ENCODE measurements around the gene CPNE5.
"Not testable (repeated sequence)": the region's sequence is repeated elsewhere in the genome, so short reads cannot be mapped to it uniquely, and the experiment has no call there.

CPNE5 gene

DNA sequence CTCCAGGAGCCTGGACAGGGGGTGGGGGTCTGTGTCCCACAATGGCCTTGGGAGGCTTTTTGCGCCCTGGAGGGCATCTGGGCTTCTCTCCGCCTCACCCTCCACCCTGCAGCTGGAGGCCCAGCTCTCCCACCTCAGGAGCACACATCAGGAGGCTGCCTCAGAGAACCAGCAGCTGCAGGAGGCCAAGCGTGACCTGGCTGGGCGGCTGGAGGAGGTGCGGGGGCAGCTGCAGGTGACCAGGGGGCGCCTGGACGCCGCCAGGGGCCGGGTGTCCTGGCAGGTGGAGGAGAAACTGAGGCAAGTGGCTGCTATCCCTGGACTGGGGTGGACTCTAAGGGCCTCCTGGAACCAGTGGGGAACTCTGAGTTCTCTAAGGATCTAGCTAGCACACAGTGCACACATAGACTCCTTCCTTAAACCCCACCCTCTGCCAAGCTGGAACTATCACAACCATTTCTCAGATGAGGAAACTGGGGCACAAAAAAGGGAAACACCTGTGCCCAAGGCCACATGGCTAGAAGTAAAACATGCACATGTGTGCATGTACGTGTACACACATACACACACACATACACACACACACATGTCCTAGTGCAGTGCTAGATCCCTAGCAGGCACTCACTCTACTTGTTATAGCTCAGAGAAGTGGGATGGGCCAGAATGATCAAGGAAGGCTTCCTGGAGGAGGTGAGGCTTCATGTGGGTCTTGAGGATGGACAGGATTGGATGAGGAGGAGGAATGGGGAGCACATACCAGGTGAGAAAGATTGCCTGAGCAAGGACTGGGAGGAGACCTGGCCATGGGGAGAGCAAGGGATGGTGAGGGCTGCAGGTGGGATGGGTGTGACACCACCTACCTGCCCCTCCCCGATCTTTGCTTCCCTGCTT is 118.7 kb downstream of the CPNE5 start:
- no peak for DNase-seq

DNA sequence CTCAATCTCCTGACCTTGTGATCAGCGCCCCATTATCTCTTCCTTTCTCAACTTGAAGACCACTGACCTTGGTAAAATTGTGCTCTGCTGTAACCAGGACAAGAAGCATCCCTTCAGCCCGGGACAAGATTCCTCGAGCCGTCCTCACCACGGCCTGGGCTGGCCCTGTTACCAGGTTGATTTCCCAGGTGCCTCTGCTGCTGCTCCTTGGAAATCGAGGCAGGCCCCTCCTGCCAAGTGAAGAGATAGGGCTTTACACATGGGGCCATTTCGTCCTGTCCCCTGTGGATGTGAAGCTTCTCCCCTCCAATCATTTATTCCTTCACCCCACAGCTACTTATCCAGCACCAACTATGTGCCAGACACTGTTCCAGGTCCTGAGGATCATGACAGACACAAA is 120.1 kb downstream of the CPNE5 start:
- no peak for DNase-seq

DNA sequence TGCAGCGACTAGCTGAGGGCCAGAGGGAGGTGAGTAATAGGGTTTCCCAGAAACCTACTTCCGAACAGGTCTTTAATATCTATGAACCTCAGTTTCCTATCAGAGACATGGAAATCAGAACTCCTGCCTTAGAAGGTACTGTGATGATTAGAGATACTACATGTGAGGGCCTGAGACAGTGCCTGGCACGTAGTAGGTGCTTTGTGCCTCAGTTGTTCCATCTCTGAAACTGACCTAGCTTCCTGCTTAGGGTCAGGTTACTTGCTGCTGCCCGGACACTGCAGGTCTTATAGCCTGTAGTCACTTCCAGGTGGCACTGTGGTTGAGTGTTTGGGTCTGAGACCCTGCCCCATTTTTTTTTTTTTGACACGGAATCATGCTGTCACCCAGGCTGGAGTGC is 120.7 kb downstream of the CPNE5 start:
- no peak for DNase-seq

DNA sequence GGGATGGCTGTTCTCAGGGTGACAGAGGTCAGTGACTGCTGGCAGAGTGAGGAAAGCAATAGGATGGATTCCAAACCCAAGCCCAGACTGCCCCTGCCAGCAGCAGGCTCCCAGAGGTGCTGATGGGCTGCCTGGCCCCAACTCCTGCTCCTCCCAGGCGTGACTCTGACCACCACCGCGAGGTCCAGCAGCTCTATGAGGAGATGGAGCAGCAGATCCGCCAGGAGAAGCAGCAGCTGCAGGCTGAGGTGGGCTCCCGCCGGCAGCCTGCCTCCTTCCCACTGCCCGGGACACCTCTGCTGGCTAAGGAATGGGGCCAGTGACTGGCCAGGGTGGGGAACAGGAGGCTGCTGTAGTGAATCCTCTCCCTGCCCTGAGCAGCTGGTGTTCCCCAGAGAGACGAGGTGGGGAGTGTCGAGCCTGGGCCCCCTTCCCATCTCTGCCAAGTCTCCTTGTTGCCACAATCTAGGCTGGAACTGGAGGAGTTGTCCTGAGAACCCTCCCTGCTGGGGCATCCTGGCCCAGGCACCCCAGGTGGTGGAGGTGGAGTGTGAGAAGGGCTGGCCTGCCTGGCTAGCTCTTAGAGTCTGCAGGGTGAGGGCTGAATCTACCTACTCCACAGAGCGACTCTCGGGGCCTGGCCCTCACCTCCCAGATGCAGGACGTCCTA is 121.2 kb downstream of the CPNE5 start:
- DNase-seq, result no peak

DNA sequence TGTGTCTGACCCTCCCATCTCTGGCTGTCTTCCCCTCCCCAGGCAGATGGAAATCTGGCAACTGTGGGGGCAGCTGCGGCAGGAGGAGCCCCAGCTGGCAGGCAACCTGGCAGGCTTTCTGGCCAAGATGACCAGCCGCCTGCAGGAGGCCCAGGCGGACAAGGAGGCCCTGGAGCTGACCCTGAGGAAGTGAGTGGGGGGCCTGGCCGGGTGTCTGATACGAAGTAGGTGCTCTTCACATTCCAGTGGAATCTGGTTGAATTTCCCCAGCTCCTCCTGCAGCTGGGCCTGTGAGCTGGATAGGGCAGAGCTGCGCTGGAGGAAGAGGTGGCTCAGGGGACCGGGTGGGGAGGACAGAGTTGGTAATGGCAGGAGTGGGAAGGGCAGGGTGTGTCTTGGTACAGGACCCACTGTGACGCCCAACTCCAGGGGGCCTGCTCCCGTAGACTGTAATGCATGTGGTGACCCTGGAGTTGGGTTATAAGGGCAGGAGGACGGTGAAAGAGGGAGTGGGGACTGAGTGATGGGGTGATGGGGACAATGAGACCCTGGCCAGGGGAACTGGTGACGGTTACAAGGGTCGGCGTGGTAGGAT is 121.9 kb downstream of the CPNE5 start:
- DNase-seq, result no peak

DNA sequence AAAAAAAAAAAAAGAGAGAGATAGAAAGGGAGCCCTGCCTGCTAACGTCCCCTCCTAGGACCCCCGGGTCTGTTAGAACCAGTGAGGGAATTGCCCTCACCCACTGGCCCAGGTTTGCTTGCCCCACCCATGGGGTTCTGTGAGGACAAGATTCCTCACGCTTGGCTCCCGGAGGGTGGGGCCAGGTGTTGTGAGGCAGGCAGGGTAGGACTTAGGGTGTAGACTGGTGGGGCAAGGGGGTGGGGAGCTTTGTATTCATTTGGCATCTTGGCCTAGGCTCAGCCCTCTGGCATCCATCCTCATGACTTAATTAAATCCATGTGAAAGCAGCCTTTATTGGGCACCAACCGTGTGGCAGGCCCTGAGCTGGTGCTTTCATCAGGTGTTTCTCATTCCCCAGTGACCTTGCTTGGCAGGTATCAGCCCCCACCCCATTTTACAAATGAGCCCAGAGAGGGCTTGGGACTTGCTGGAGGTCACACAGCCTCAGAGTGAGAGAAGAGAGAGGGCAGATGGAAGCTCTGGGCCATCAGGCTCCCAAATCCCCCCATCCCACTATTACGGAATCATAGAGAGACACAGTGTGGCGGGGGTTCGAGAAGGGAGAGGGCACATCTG is 122.7 kb downstream of the CPNE5 start:
- DNase-seq, result no peak

DNA sequence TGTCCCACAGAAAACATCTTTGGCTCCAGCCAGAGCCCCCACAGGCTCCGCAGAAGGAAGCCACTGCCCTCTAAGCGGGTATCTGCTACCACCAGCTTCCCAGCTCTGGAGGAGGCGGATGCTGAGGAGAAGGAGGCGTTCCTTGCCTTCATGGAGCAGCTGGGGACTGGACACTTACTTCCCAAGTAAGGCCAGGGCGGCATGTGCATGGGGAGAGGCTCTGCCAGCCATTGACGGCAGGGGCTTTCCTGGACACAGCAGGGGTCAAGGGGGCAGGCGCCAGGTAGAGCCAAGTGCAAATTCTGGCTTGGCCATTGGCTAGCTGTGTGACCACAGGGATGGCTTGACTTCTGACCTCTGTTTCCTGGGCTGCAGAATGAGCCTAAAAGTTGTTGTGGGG is 123.8 kb downstream of the CPNE5 start:
- DNase-seq, result no peak

DNA sequence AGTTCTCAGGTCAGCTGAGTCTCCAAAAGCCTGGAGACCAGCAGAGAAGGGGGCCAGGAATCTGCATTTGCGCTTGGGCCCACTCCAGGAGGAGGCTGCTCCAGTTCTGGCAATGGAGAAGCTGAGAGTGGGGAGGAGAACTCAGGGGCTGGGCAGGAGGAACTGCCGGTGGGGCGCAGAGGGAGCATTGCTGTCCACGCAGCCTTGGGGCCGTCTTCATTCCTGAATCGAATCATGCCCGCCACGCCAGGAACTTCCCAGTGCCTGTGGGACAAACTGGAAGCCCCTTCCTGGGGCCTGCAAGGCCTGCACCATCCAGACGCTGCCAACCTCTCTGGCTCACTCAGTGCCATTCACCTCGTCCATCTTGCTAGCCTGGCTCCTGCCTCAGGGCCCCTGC is 124.7 kb downstream of the CPNE5 start:
- no peak for DNase-seq

DNA sequence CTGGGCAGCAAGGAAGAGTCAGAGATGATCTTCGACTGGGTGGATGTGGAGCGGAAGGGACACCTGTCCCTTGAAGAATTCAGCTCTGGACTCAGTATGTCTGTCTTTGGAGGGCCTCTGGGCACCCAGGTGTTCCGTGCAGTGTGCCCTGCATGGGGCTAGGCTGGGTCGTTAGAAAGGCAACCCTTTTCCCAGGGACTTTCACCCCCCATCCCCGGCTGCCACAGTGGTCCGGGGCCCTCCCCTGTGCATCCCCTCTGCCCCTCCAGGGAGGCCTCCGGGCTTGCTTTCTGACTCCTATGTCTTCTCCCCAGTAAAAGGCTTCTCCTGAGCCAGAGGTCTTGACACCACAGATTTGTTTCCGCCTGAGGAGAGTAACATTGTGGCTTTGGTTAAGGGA is 125.4 kb downstream of the CPNE5 start:
- no peak for DNase-seq

DNA sequence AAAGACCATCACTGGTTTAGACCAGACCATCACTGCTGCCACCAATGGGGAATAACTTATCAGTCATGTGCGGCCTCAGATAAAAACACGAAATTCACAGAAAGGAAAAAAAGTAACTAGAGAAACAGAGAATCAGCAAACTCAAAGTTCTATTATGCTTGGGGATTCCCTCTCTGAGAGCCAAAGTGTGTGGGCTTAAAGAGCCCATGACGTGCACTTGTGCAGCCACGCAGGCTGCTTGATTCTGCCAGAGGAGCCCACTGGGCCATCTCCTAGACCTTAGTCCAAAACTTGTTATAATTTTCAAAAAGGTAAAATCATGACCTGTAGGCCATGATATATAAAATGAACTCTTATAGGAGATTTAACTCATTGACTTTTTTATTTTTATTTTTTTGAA is 126.4 kb downstream of the CPNE5 start:
- DNase-seq, result no peak

DNA sequence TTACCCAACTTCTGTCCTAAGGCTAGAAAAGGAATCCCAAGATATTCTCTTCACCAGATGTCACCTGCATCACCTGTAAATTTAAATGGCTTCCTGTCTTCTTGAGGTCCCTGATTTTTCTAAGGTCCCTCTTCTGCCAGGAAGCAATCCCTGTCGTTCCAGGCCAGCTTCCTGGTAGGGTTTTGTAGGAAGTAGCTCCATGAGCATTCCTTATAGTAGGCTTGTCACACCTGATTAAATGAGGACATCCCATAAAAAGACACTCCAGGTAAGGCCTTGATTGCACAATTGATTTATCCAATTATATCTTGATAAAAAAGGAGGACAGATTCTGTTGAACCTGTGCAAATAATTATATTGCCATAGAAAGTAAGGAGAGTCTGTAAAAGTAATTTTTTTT is 132.9 kb downstream of the CPNE5 start:
- DNase-seq, result no peak

DNA sequence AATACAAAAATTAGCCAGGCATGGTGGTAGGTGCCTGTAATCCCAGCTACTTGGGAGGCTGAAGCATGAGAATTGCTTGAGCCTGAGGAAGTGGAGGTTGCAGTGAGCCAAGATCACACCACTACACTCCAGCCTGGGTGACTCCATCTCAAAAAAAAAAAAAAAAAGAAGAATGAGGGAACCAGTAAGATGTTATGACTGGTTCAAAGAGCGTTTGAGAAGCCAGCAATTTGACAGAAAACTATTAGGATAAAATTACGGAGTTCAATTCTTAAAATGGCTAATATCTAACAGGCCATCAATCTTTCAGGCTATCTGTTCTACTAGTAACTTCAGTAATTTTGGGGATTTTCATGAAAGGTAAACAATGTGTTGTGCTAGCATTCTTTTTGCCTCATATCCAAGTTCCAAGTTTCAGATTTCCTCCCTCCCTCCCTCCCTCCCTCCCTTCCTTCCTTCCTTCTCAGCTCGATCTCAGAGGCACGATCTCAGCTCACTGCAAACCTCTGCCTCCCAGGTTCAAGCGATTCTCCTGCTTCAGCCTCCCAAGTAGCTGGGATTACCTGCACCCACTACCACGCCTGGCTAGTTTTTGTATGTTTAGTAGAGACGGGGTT is 134.2 kb downstream of the CPNE5 start:
- DNase-seq, result not testable (repeated sequence)

DNA sequence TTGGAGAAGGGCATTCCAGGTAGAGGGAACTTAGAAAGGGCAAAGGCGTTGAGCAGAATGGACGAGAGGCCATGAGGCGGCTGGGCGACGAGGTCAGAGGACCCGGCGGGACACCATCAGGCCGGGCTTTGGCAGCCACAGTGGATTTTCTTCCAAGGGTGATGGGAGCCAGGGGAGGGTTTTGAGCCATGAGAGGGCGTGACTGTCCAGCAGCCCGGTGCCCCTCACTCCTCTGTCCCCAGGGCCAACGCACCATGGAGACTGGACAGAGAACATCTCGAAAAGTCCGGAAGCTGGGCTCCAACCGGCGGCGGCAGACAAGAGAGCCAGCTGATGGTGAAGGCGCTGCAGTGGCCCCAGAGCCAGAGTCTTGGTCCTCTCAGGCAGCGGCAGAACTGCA is 135.3 kb downstream of the CPNE5 start:
- DNase-seq, result no peak

DNA sequence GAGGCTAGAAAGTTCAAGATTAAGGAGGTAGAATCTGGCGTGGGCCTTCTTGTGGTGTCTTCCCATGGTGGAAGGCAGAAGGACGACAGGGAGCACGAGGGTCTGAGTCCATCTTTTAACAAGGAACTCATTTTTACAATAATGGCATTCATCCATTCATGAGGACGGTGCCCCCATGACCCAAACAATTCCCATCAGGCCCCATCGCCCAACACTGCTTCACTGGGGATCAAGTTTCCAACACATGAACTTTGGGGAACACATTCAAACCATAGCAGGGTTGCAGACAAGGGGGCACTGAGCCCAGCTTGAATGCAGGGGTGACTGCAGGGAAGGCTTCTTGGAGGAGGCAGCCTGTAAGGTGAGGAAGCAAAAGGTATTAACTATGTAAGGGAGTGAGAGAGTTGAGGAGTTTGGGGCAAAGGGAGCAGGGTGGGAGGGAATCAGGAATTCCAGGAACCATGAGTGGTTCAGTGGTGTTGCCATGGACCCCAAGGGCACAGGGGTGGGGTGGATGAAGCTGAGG is 136.1 kb downstream of the CPNE5 start:
- no peak for DNase-seq

DNA sequence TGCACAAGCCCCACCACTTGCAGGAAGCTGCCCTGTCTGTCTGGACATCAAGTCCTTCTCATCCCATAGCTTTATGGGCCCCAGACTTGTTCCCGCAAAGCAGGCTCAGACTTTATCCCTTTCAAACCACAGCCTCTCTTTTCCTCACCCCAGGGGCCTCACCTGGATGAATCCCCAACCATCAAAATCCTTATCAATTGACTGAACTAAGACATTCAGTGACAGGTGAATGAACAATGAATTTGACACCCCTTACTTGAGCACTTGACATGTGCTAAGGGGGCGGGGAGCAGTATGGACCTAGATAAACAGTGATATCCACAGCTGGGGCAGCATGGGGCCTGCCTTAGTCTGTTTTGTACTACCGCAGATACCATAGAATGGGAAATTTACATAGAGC is 136.6 kb downstream of the CPNE5 start:
- no peak for DNase-seq

DNA sequence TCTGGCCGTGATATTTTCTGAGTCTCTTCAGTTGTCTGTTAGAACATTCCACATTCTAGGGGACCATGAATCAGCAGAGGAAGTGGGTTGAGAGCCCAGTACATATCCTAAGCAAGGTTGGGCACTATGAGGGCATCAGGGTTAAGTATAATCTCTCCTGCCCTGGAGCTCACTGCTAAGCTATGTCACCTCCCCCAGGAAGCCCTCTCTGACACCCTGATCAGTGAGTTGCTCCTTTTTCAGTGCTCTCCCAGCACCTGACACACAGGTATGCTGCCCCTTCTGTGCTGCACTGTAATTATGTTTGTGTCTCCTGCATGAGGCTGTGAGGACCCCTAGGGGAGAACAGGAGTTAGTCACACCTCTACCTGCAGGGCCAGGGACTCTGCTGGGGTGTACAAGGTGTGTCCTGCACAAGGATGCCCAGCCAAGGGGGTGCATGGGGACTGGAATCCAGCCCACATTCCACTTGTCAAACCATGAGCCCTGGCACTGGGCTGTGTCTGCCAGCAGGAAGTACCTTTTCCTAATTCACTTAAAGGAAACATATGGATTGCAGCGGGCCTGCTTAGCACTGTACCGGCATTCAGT is 137.7 kb downstream of the CPNE5 start:
- no peak for DNase-seq

DNA sequence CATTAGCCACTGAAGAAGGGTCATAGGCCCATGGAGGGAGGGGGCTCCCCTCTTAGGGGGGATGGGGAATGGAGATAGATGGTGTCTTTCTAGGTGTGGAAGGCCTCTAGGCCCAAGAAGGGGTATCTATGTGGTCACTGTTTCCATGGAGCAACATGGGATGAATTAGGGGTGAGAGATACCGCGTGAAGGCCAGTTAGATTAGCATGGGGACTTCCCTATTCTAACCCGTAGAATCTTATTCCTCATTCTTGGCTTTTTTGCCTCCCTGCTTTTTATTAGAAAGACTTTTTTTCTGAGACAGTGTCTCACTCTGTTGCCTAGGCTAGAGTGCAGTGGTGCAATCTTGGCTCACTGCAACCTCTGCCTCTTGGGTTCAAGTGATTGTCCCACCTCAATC is 138.4 kb downstream of the CPNE5 start:
- DNase-seq, result no peak

DNA sequence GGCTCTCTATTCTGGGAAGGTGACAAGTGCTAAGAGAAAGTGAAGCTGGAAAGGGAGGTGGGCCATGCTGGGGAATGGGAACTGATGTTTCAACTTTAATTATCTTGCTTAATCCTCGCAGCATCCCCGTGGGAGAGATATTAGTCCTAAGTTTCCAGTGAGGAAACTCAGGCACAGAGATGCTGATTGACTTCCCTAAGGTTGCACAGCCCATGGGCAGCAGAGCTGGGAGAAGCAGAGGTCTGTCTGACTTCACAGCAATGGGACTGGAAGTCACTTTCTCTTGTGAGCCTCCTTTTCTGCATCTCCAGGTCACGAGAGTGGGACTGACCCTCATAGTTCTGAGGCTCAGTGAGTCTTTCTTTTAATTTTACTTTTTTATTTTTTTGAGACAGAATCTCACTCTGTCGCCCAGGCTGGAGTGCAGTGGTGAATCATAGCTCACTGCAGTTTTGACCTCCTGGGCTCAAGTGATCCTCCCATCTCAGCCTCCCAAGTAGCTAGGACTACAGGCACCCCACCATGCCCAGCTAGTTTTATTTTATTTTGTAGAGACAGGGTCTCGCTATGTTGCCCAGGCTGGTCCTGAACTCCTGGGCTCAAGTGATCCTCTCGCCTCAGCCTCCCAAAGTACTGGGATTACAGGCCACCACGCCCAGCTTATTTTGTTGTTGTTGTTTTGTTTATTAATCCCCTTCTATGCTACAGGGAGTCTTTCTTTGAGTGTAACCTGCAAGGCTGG is 139.0 kb downstream of the CPNE5 start:
- no peak for DNase-seq

DNA sequence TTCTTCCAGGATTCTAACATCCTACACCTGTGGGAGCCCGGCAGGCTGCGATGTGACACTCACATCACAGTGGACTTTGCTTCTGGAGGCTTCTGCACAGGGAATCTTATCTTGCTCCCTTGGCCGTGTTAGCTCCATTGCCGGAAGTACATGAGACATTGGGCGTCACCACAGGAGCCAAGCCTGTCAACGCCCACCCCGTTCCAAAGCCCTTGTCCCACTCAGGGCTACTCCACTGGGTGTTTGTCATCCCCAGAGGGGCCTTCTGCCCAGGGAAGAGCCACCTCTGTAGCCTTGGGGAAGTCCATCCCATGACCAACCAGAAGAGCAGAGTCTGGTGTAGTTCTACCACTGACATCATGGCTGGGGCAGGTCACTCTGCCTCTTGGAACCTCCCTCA is 139.9 kb downstream of the CPNE5 start:
- no peak for DNase-seq

DNA sequence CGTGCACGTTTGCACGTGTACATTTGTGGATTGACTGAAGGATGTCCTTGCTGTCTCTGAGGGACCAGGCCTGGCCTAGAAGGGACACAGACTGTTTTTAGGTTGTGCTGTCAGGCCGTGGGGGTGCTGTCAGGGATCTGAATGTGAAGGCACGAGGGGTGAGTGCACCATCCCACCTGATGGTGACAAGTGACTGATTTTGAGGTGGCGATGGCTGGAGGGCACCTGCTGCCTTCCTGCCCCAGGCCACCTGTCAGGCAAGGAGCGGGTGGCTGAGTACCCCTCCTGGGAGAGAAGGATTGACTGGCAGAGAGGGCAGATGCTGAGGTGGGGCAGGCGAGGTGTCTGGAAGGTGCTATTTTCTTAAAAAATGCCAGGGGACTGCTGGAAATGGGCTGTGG is 140.4 kb downstream of the CPNE5 start:
- DNase-seq, result peak; percentile 52

DNA sequence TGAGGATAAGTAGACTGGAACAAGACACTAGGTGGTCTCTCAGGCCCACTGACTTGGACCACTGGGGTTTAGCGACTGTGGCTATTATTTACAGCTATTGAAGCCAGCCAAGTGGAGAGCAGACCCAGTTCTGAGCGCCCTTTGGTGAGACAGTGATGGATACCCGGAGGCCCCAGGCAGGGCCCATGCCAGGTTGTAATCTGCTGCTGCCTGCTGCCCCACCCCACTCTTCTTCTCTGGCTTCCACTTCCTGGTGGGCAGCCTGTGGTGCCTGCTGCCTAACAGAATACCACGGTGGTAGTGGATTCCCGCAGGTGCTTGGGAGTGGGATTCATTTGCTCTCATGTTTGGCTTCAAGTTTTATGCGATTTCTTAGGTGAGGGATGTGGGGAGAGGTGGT is 141.0 kb downstream of the CPNE5 start:
- DNase-seq, result peak; percentile 35

DNA sequence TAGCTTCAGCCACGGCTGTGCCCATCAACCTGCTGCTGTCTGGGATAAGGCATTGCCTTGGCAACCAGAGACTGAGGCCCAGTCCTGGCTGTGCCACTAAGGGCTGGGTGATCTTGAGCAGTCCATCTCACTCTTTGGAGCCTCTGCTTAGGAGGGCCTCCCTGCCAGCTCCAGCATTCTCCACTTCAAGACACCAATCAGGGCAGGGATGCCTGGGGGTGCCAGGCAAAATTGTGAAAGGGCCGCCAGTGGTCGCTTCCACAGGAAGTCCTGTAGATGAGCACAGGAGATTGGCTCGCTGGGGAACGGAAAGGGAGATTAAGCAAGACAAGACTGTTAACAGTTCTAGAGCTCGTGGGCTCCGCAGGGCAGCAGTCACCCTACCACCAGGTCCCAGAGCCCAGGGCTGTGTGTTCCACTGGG is 141.8 kb downstream of the CPNE5 start, which contains the start of gene RAB44:
RAB44 (plus strand) TSS at position 346 of the 423 bp plus-strand sequence. CDS start 6,410 bp downstream, outside the sequence.
- peak; percentile 35 for DNase-seq
